Left lung (tissue), 10 donors: Measurements from ENCODE around the gene KMT2B. TPM values are rescaled to one million over a fixed set of nuclear protein-coding genes. Genes with fewer than 3 reads are reported as not detected.
"Not testable (repeated sequence)": the region's sequence is repeated elsewhere in the genome, so short reads cannot be mapped to it uniquely, and the experiment has no call there.

Experiments
- ATAC-seq: fragments of 200-7000 bp; cut with Tn5 transposase; one replicate; pipeline ENCODE4 v1.9.1; 2020; ENCODE audit warnings: moderate library complexity
- DNase-seq, 4 donors: peaks; one replicate each; pipeline ENCODE4 v3.0.0-alpha.2; 2013 to 2020
- H3K27ac ChIP-seq, 2 donors: fragments of 200-600 bp; sonication (generic) in 1 of 2; one replicate each; pipeline versions ENCODE4 v1.5.0 to v1.8.0; 2020 to 2021
- H3K27me3 ChIP-seq, 2 donors: fragments of 200-600 bp; sonication (generic) in 1 of 2; one replicate each; pipeline versions ENCODE4 v1.5.0 to v1.8.0; 2020 to 2021
- H3K36me3 ChIP-seq, 2 donors: fragments of 200-600 bp; sonication (generic) in 1 of 2; one replicate each; pipeline versions ENCODE4 v1.5.0 to v1.8.0; 2020 to 2021
- H3K4me1 ChIP-seq, 2 donors: fragments of 200-600 bp; one replicate each; pipeline ENCODE4 v1.8.0; 2021
- H3K4me3 ChIP-seq, 2 donors: fragments of 200-600 bp; sonication (generic) in 1 of 2; one replicate each; pipeline versions ENCODE4 v1.5.0 to v1.8.0; 2020 to 2021; ENCODE audit warnings: mild to moderate bottlenecking in 1 of 2
- H3K9me3 ChIP-seq, 2 donors: fragments of 200-600 bp; sonication (generic) in 1 of 2; one replicate each; pipeline versions ENCODE4 v1.5.0 to v1.8.0; 2020 to 2021
- CTCF ChIP-seq, 2 donors: fragments of 200-600 bp; sonication (generic) in 1 of 2; IDR thresholded peaks; one replicate each; pipeline versions ENCODE4 v1.5.0 to v1.8.0; 2021; ENCODE audit warnings: antibody characterized with exemption in 2 of 2
- intact Hi-C, 2 donors: fragments of 100-400 bp; cut with DNase I; formaldehyde crosslinking; loops; one replicate each; pipeline versions ENCODE4 v1.11.2 to v1.14.2; 2022
- polyA plus RNA-seq, 6 donors: library from polyadenylated mRNA; unstranded; fragments of 120-200 nt; gene quantifications; one replicate each; pipeline ENCODE4 v1.2.1, GENCODE V29; 2013; ENCODE audit not compliant: insufficient read length in 6 of 6
- total RNA-seq, 2 donors: library from RNA; stranded (reverse); fragmentation: NEBNext Ultra II Directional; extraction: Animal tissue kit (Norgen Biotek cat#: 25700); gene quantifications; one replicate each; pipeline ENCODE4 v1.2.1, GENCODE V29; 2021
- donor health status: DM: no; HTN: yes; CAD: no.
- donor health status: DM: no; HTN: no; CAD: no.

Gene KMT2B
- total and polyA plus RNA-seq, 8 donors, result 27.9 to 39.1 (median 33.9) TPM

GRCh38 chr19:35767288-35768081 lies 49.7 kb downstream of the KMT2B start:
- Histone ChIP-seq H3K27ac (no peak overlapping the region), H3K4me3 (no peak overlapping the region), H3K27me3 (no peaks in the 10 kb centered on the region), H3K36me3 (peaks cover 0 to 51% of the 10 kb centered on the region in 2 donors), H3K4me1 (no peaks in the 10 kb centered on the region), H3K9me3 (no peaks in the 10 kb centered on the region)
- no peak for TF ChIP-seq CTCF (IDR thresholded peaks at IDR 0.05)
- intact Hi-C loops, result no loop called here
- DNase-seq (peak in 1 of 4 donors; percentile 47), ATAC-seq (no peak)

- no peak overlapping the region for H3K27ac ChIP-seq
Measured at GRCh38 chr19:35768082-35768421, 50.2 kb downstream of the KMT2B start.

GRCh38 chr19:35772362-35772761 lies 54.6 kb downstream of the KMT2B start:
- Histone ChIP-seq H3K4me1 (peaks cover 0 to 17% of the 10 kb centered on the region in 2 donors), H3K36me3 (peaks cover 0 to 11% of the 10 kb centered on the region in 2 donors)
- DNase-seq, intact Hi-C loops, H3K27ac ChIP-seq, ATAC-seq, H3K4me3 ChIP-seq, H3K27me3 ChIP-seq, H3K9me3 ChIP-seq: not testable (repeated sequence)

More at GRCh38 chr19:35768082-35768421, 50.2 kb downstream of the KMT2B start:
- no peak for DNase-seq
- H3K9me3 ChIP-seq, result no peaks in the 10 kb centered on the region
- no peak for ATAC-seq
- intact Hi-C loops, result no loop called here
- peaks cover 0 to 46% of the 10 kb centered on the region in 2 donors for H3K36me3 ChIP-seq
- no peak overlapping the region for H3K4me3 ChIP-seq
- no peak for TF ChIP-seq CTCF (IDR thresholded peaks at IDR 0.05)
- no peaks in the 10 kb centered on the region for H3K4me1 ChIP-seq
- no peaks in the 10 kb centered on the region for H3K27me3 ChIP-seq

- peak in 1 of 4 donors; percentile 42 for DNase-seq
- peaks cover 0 to 8% of the 10 kb centered on the region in 2 donors for H3K36me3 ChIP-seq
Measured at GRCh38 chr19:35773020-35773806, 55.4 kb downstream of the KMT2B start.

More at GRCh38 chr19:35773020-35773806, 55.4 kb downstream of the KMT2B start:
- no peak for TF ChIP-seq CTCF (IDR thresholded peaks at IDR 0.05)
- H3K9me3 ChIP-seq, result no peaks in the 10 kb centered on the region
- no peak overlapping the region for H3K4me3 ChIP-seq
- H3K27me3 ChIP-seq, result no peaks in the 10 kb centered on the region
- peaks cover 0 to 17% of the 10 kb centered on the region in 2 donors for H3K4me1 ChIP-seq
- no peak for ATAC-seq
- H3K27ac ChIP-seq, result no peak overlapping the region
- intact Hi-C loops, result no loop called here
